Testis (tissue), 2 donors: ENCODE data around the gene SLC9A6.

ENCODE experiments used
- POLR2A ChIP-seq: fragments of 450-650 bp; IDR thresholded peaks from one replicate; pipeline ENCODE4 v1.6.1; 2017; ENCODE audit warnings: antibody characterized with exemption, mild to moderate bottlenecking, moderate library complexity
- TF ChIP-seq, protein P1 (sequence below), 3 experiments: fragments of 450-650 bp in 2 of 3; fragments of 200-600 bp in 1 of 3; sonication (generic) in 1 of 3; IDR thresholded peaks; one replicate each; pipeline ENCODE4 v1.5.1; 2016 to 2019; ENCODE audit warnings: antibody characterized with exemption in 3 of 3, mild to moderate bottlenecking in 2 of 3, moderate library complexity in 1 of 3

GRCh38 chrX:135984256-135984655 lies 979 bp upstream of the SLC9A6 start:
- TF ChIP-seq, protein P1, sequence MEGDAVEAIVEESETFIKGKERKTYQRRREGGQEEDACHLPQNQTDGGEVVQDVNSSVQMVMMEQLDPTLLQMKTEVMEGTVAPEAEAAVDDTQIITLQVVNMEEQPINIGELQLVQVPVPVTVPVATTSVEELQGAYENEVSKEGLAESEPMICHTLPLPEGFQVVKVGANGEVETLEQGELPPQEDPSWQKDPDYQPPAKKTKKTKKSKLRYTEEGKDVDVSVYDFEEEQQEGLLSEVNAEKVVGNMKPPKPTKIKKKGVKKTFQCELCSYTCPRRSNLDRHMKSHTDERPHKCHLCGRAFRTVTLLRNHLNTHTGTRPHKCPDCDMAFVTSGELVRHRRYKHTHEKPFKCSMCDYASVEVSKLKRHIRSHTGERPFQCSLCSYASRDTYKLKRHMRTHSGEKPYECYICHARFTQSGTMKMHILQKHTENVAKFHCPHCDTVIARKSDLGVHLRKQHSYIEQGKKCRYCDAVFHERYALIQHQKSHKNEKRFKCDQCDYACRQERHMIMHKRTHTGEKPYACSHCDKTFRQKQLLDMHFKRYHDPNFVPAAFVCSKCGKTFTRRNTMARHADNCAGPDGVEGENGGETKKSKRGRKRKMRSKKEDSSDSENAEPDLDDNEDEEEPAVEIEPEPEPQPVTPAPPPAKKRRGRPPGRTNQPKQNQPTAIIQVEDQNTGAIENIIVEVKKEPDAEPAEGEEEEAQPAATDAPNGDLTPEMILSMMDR (IDR thresholded peaks at IDR 0.05), result no peak
- TF ChIP-seq POLR2A, result no peak
